Upper lobe of right lung (tissue), 1 donor: ENCODE data around the gene NPPB. TPM values are rescaled to one million over a fixed set of nuclear protein-coding genes. Genes with fewer than 3 reads are reported as not detected.
"Not testable (repeated sequence)": the region's sequence is repeated elsewhere in the genome, so short reads cannot be mapped to it uniquely, and the experiment has no call there.

Source experiments
- ATAC-seq: fragments of 200-7000 bp; cut with Tn5 transposase; one replicate; pipeline ENCODE4 v1.9.1; 2020; ENCODE audit warnings: mild to moderate bottlenecking, moderate library complexity
- DNase-seq: peaks from one replicate; pipeline ENCODE4 v3.0.0-alpha.2; 2020
- H3K27ac ChIP-seq: fragments of 200-600 bp; one replicate; pipeline ENCODE4 v1.8.0; 2022
- H3K27me3 ChIP-seq: fragments of 200-600 bp; one replicate; pipeline ENCODE4 v1.8.0; 2022; ENCODE audit warnings: mild to moderate bottlenecking
- H3K36me3 ChIP-seq: fragments of 200-600 bp; one replicate; pipeline ENCODE4 v1.8.0; 2022
- H3K4me1 ChIP-seq: fragments of 200-600 bp; one replicate; pipeline ENCODE4 v1.8.0; 2022
- H3K4me3 ChIP-seq: fragments of 200-600 bp; one replicate; pipeline ENCODE4 v1.8.0; 2022; ENCODE audit warnings: mild to moderate bottlenecking
- H3K9me3 ChIP-seq: fragments of 200-600 bp; one replicate; pipeline ENCODE4 v1.8.0; 2022
- intact Hi-C: fragments of 100-400 bp; cut with DNase I; formaldehyde crosslinking; loops from one replicate; pipeline ENCODE4 v1.11.0; 2022
- long read RNA-seq: library from polyadenylated mRNA; unstranded; transcript quantifications from one replicate; pipeline ENCODE4 v2.0.0, GENCODE V29; 2021
- total RNA-seq: library from RNA; stranded (reverse); fragmentation: NEBNext Ultra II Directional; extraction: Animal tissue kit (Norgen Biotek cat#: 25700); gene quantifications from one replicate; pipeline ENCODE4 v1.2.1, GENCODE V29; 2021
- TF ChIP-seq, protein P1 (sequence below): fragments of 200-600 bp; IDR thresholded peaks from one replicate; pipeline ENCODE4 v1.8.0; 2022; ENCODE audit warnings: antibody characterized with exemption
- donor health status: DM: no; HTN: yes; CAD: no; lungs with severe emphysema.

Gene NPPB
- 0.81 TPM for total RNA-seq
- long read RNA-seq = 0 reads

DNA sequence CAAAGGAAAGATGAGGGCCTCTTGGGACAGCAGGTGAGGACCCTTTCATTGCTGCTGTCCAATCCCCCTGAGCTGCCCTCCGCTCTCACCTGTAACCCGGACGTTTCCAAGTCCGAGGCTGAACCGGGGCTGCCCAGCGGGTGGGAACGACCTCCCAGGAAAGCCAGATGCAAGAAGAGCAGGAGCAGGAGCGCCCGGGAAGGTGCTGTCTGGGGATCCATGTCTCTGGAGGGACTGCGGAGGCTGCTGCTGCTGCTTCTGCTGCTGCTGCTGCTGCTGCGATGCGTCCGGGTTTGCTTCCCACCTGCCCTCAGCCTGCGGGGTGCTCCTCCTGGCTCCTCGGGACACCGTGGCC, at the start of gene NPPB:
Gene NPPB (minus strand): TSS at position 333 of the 355 bp plus-strand sequence. CDS start 112 bp downstream, at position 221.
- H3K4me1 ChIP-seq = no peaks in the 10 kb centered on the region
- intact Hi-C loops = no loop called here
- no peak for ATAC-seq

DNA sequence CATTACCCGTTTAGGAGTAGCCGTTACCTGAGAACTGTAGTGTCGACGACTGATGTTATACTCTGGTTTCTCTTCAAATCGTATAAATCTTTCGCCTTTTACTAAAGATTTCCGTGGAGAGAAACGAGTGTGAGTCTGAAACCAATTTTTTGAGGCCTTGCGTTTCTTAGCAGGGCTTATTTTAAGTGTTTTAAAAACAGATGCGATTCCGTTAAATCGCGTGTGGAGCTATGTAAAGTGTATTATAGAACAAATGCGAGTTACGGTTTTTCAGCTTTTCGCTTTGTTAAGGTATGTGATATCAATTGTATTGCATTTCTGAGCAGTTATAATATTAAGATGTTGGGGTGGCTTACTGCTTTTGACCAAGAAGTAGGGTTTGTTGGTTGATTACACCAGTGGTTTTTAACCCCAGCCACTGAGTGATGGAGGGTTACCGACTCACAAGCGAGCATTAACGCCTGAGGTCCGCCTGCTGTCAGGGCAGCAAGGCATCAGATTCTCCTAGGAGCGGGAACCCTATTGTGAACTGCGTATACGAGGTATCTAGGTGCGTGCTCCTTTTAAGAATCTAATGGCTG, 49.4 kb upstream of the NPPB start:
- Histone ChIP-seq H3K36me3 (no peaks in the 10 kb centered on the region), H3K4me1 (no peaks in the 10 kb centered on the region), H3K27ac (peak overlapping the region; percentile 100), H3K27me3 (no peaks in the 10 kb centered on the region), H3K4me3 (peak overlapping the region; percentile 69), H3K9me3 (no peaks in the 10 kb centered on the region)
- ATAC-seq (peak; percentile 70), DNase-seq (no peak)
- intact Hi-C loops = no loop called here
- TF ChIP-seq, protein P1, sequence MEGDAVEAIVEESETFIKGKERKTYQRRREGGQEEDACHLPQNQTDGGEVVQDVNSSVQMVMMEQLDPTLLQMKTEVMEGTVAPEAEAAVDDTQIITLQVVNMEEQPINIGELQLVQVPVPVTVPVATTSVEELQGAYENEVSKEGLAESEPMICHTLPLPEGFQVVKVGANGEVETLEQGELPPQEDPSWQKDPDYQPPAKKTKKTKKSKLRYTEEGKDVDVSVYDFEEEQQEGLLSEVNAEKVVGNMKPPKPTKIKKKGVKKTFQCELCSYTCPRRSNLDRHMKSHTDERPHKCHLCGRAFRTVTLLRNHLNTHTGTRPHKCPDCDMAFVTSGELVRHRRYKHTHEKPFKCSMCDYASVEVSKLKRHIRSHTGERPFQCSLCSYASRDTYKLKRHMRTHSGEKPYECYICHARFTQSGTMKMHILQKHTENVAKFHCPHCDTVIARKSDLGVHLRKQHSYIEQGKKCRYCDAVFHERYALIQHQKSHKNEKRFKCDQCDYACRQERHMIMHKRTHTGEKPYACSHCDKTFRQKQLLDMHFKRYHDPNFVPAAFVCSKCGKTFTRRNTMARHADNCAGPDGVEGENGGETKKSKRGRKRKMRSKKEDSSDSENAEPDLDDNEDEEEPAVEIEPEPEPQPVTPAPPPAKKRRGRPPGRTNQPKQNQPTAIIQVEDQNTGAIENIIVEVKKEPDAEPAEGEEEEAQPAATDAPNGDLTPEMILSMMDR = no peak

More for the DNA sequence above, at the start of gene NPPB:
- H3K27me3 ChIP-seq = peaks cover 59% of the 10 kb centered on the region
- no peaks in the 10 kb centered on the region for H3K9me3 ChIP-seq
- H3K27ac ChIP-seq = no peak within 1 kb of the TSS
- no peaks in the 10 kb centered on the region for H3K36me3 ChIP-seq
- H3K4me3 ChIP-seq = no peak within 1 kb of the TSS
- TF ChIP-seq, protein P1 = no peak
- DNase-seq = no peak

DNA sequence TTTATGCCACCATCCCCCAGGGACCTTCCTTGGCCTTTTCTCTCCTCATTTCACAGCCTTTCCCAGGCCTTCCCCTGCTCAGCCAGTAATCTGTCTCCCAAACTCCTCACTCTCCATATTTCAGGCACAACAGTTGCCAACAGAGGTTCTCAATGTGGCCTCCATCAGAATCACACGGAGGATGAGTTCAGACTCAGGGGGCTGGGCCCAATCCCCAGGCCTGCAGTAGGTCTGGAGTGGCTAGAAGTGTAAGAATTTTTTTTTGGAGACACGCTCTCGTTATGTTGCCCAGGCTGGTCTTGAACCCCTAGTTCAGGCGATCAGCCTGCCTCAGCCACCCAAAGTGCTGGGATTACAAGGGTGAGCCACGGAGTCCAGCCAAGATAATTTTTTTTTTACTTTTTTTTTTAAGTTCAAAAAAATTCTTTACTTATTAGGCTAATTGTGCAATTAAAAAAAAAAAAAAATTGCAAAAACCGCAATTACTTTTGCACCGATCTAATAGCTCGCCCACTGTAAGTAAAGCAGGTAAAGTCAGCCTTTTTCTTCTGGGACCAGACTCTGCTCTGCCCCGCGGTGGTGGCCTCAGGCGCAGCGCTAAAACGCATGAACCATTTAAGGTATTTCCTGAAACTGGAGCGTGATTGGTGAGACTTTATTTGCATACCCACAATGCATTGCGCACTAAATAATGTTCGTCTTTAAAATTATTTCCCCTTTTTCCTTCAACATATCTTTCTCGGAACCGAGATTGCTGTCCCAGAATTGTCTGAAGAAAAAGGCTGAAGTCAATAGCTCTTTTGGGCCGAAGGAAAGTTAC, 48.7 kb upstream of the NPPB start:
- TF ChIP-seq, protein P1 = peak; percentile 80
- Histone ChIP-seq H3K27me3 (no peaks in the 10 kb centered on the region), H3K9me3 (no peaks in the 10 kb centered on the region), H3K36me3 (no peaks in the 10 kb centered on the region), H3K4me3 (peak overlapping the region; percentile 69), H3K4me1 (no peaks in the 10 kb centered on the region), H3K27ac (peak overlapping the region; percentile 100)
- intact Hi-C loops = no loop called here
- peak; percentile 95 for DNase-seq
- ATAC-seq = peak; percentile 88

DNA sequence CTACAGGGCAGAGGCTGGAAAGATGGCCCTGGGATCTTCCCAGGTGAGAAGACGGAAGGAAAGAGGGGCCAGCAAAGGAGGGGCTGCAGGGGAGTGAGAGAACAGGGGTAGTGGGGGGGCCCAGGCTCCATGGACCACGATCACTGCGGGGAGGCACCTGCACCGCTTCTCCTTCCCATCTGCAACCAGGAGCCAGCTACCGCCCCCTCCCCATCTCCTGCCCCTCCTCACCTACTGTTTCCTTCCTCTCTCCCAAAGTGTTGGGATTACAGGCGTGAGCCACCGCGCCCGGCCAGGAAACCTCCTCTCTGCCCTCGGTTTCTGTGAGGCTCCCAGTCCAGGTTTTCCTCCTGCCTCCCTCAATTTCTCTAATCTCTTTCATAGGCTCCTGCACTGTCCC, 48.1 kb upstream of the NPPB start:
- no peaks in the 10 kb centered on the region for H3K27me3 ChIP-seq
- no peaks in the 10 kb centered on the region for H3K4me1 ChIP-seq
- ATAC-seq (no peak), DNase-seq (no peak)
- H3K4me3 ChIP-seq = no peak overlapping the region
- TF ChIP-seq, protein P1 = no peak
- no peaks in the 10 kb centered on the region for H3K36me3 ChIP-seq
- intact Hi-C loops = no loop called here
- no peak overlapping the region for H3K27ac ChIP-seq
- H3K9me3 ChIP-seq = no peaks in the 10 kb centered on the region

DNA sequence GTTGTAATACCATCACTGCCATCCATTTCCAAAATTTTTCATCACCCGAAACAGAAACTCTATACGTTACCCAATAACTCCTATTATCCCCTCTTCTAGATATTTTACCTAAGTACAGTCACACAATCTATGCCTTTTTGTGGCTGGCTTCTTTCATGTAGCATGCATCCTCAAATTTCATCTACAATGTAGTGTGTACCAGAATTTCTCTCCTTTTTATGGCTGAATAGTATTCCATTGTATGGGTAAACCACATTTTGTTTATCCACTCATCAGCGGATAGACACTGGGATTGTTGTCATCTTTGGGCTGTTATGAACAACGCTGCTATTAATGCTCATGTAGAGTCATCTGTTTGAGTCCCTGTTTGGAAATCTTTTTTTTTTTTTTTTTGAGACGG, 46.2 kb upstream of the NPPB start:
- H3K9me3 ChIP-seq = no peaks in the 10 kb centered on the region
- no peak overlapping the region for H3K4me3 ChIP-seq
- TF ChIP-seq, protein P1 = no peak
- no peaks in the 10 kb centered on the region for H3K36me3 ChIP-seq
- ATAC-seq = no peak
- no peak overlapping the region for H3K27ac ChIP-seq
- H3K27me3 ChIP-seq = peaks cover 3% of the 10 kb centered on the region
- DNase-seq = no peak
- H3K4me1 ChIP-seq = no peaks in the 10 kb centered on the region
- intact Hi-C loops = no loop called here

DNA sequence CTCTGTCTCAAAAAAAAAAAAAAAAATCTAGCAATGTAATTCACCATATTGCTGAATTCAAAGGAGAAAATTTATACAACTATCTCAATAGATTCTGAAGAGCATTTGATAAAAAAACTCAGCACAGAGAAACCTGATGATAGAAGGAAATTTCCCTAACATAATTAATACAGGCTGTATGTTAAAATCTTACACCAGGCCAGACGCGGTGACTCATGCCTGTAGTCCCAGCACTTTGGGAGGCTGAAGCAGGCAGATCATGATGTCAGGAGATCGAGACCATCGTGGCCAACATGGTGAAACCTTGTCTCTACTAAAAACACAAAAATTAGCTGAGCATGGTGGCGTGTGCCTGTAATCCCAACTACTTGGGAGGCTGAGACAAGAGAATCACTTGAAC, 45.4 kb upstream of the NPPB start:
- H3K27ac ChIP-seq, DNase-seq, H3K4me1 ChIP-seq, intact Hi-C loops, H3K36me3 ChIP-seq, H3K9me3 ChIP-seq, H3K4me3 ChIP-seq, ATAC-seq: not testable (repeated sequence)
- H3K27me3 ChIP-seq = peaks cover 12% of the 10 kb centered on the region
